A673 (cell line): ENCODE data around the gene TMEM40. TPM values are rescaled to one million over a fixed set of nuclear protein-coding genes. Genes with fewer than 3 reads are reported as not detected.
"Not testable (repeated sequence)": the region's sequence is repeated elsewhere in the genome, so short reads cannot be mapped to it uniquely, and the experiment has no call there.

Experiments used
- BruUV-seq: library from RNA; stranded (reverse); fragments of 400-500 nt; replicated peaks from 2 replicates; lab custom pipeline; 2021; lab: Mats Ljungman, UMichigan
- CTCF ChIA-PET: fragments of 300-600 bp; sonication (Branson Sonifier 250); formaldehyde crosslinking; loops from one replicate; lab custom pipeline; 2022; ENCODE audit warnings: antibody characterized with exemption; lab: Charles Lee
- POLR2A ChIA-PET: fragments of 300-600 bp; sonication (Branson Sonifier 250); formaldehyde crosslinking; loops from one replicate; lab custom pipeline; 2022; ENCODE audit warnings: antibody characterized with exemption; ENCODE audit not compliant: low non-redundant PET; lab: Charles Lee
- DNase-seq: peaks from one replicate; pipeline ENCODE4 v3.0.0-alpha.2; 2015; ENCODE audit warnings: low spot score
- H3K27ac ChIP-seq: fragments of 200-600 bp; sonication (generic); 2 replicates; pipeline ENCODE4 v1.5.1; 2016; ENCODE audit warnings: mixed run types, low read depth, mild to moderate bottlenecking, mixed read lengths, antibody characterized with exemption, low read length; ENCODE audit not compliant: poor library complexity, severe bottlenecking
- H3K27me3 ChIP-seq: fragments of 200-600 bp; sonication (generic); replicated peaks from 2 replicates; pipeline ENCODE4 v1.6.1; 2017; ENCODE audit warnings: mixed run types, low read depth, mild to moderate bottlenecking, mixed read lengths, antibody characterized with exemption, low read length; ENCODE audit not compliant: insufficient read depth, poor library complexity
- H3K36me3 ChIP-seq: fragments of 200-600 bp; sonication (generic); 2 replicates; pipeline ENCODE4 v1.6.1; 2016; ENCODE audit warnings: mixed run types, mild to moderate bottlenecking, mixed read lengths, antibody characterized with exemption, low read length; ENCODE audit not compliant: insufficient read depth, poor library complexity, severe bottlenecking
- H3K4me1 ChIP-seq: fragments of 200-600 bp; sonication (generic); 2 replicates; pipeline ENCODE4 v1.6.1; 2017; ENCODE audit warnings: mixed run types, mild to moderate bottlenecking, mixed read lengths, antibody characterized with exemption, low read length; ENCODE audit not compliant: insufficient read depth, poor library complexity, severe bottlenecking
- H3K4me3 ChIP-seq: fragments of 200-600 bp; sonication (generic); 2 replicates; pipeline ENCODE4 v1.5.1; 2016; ENCODE audit warnings: low read depth, mixed run types, mild to moderate bottlenecking, mixed read lengths, low read length; ENCODE audit not compliant: poor library complexity, severe bottlenecking
- H3K9me3 ChIP-seq: fragments of 200-600 bp; sonication (generic); 2 replicates; pipeline ENCODE4 v1.6.1; 2016; ENCODE audit warnings: mixed run types, low read depth, mild to moderate bottlenecking, mixed read lengths, antibody characterized with exemption, low read length; ENCODE audit not compliant: poor library complexity, severe bottlenecking
- EZH2 ChIP-seq: fragments of 200-600 bp; sonication (generic); IDR thresholded peaks from 2 replicates; pipeline ENCODE4 v1.6.1; 2017; ENCODE audit warnings: borderline replicate concordance, low read depth, mild to moderate bottlenecking, mixed read lengths, antibody characterized with exemption, low read length; ENCODE audit not compliant: poor library complexity, severe bottlenecking
- intact Hi-C: fragments of 100-400 bp; cut with micrococcal nuclease; formaldehyde crosslinking; loops from one replicate; pipeline ENCODE4 v1.10.0; 2022; ENCODE audit not compliant: unreplicated experiment
- total RNA-seq: library from RNA; stranded (reverse); gene quantifications from 2 replicates; pipeline ENCODE4 v1.2.3, GENCODE V29; 2021
- TF ChIP-seq, protein P1 (sequence below): fragments of 300-800, 200-600 bp; sonication (generic); conservative IDR thresholded peaks from 2 replicates; pipeline ENCODE4 v1.5.1; 2017; ENCODE audit warnings: low read depth, mild to moderate bottlenecking, antibody characterized with exemption, low read length, moderate library complexity, mixed read lengths

TMEM40 gene
- total RNA-seq, 1 experiment from 2014 or later, result not detected

- Histone ChIP-seq H3K4me3 (no peak overlapping the region), H3K27me3 (no peaks in the 10 kb centered on the region), H3K9me3 (no peaks in the 10 kb centered on the region), H3K4me1 (no peaks in the 10 kb centered on the region), H3K36me3 (no peaks in the 10 kb centered on the region), H3K27ac (no peak overlapping the region)
- BruUV-seq, result no TSS peak
- ChIA-PET CTCF (no interaction called here), POLR2A (interaction anchor here (0.6 kb wide), 1 partner anchor 109 kb away, joined by 4 read pairs; no protein-coding TSS in a partner anchor)
- intact Hi-C loops, result no loop called here
- DNase-seq, result peak; percentile 12
- TF ChIP-seq, protein P1, sequence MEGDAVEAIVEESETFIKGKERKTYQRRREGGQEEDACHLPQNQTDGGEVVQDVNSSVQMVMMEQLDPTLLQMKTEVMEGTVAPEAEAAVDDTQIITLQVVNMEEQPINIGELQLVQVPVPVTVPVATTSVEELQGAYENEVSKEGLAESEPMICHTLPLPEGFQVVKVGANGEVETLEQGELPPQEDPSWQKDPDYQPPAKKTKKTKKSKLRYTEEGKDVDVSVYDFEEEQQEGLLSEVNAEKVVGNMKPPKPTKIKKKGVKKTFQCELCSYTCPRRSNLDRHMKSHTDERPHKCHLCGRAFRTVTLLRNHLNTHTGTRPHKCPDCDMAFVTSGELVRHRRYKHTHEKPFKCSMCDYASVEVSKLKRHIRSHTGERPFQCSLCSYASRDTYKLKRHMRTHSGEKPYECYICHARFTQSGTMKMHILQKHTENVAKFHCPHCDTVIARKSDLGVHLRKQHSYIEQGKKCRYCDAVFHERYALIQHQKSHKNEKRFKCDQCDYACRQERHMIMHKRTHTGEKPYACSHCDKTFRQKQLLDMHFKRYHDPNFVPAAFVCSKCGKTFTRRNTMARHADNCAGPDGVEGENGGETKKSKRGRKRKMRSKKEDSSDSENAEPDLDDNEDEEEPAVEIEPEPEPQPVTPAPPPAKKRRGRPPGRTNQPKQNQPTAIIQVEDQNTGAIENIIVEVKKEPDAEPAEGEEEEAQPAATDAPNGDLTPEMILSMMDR, result no peak
- no peak for TF ChIP-seq EZH2
These were observed 34.3 kb downstream of the TMEM40 start for GRCh38 chr3:12724794-12725193.

DNA sequence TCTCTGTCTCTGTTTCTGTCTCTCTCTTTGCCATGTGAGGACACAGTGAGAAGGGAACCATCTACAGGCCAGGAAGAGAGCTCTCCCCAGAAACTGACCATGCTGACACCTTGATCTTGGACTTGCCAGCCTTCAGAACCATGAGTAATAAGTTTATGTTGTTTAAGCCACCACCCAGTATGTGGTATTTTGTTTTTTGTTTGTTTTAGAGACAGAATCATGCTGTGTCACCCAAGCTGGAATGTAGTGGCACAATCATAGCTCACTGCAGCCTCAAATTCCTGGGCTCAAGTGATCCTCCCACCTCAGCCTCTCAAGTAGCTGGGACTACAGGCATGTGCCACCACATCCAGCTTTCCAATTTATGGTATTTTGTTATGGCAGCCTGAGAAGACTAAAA is 35.7 kb downstream of the TMEM40 start:
- CTCF ChIA-PET, BruUV-seq, DNase-seq: not testable (repeated sequence)

GRCh38 chr3:12722226-12722625 is 36.8 kb downstream of the TMEM40 start:
- BruUV-seq, result no TSS peak
- no peak for TF ChIP-seq EZH2
- Histone ChIP-seq H3K27ac (no peak overlapping the region), H3K27me3 (no peaks in the 10 kb centered on the region), H3K4me1 (no peaks in the 10 kb centered on the region), H3K4me3 (no peak overlapping the region), H3K36me3 (no peaks in the 10 kb centered on the region), H3K9me3 (no peaks in the 10 kb centered on the region)
- DNase-seq, result no peak
- intact Hi-C loops, result no loop called here
- ChIA-PET CTCF (no interaction called here), POLR2A (no interaction called here)

More for the DNA sequence above, 35.7 kb downstream of the TMEM40 start:
- H3K4me3 ChIP-seq, intact Hi-C loops, H3K9me3 ChIP-seq, H3K27me3 ChIP-seq, POLR2A ChIA-PET, H3K4me1 ChIP-seq, H3K36me3 ChIP-seq, H3K27ac ChIP-seq: not testable (repeated sequence)

DNA sequence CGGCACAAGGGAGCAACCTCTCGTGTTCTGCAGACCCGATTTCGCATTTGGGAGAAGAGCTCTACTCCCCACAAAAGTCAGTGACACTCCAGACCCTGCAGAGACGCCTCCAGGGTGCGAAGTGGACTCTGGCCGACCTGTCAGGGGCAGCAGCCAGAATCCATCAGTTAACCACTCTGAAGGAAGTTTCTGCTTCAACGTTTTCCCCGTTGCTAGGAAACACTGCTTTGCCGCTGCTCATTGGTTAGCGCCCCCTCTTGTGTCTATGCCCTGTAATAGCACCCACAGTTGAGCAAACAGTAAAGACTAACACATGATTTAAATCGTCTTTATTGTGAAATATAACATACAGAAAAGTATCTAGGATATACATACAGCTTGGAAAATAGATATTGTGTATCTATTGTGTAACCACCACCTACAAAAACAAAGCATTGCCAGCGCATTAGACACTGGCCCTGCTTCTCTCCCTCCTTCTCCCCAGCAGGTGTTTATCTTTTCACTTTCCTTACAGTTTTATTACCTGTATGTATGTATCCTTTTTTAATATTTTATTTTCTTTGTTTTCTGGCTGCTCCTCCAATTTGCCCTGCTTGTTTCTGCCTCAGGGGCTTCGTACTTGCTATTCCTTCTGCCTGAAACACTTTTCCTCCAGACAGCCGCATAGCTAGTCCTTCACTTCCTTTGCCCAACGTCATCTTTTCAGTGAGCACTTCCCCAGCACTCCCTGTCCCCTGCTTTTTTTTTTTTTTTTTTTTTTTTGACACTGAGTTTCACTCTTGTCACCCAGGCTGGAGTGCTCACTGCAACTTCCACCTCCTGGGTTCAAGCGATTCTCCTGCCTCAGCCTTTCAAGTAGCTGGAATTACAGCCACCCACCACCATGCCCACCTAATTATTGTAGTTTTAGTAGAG is 38.8 kb downstream of the TMEM40 start:
- no TSS peak for BruUV-seq
- H3K4me3 ChIP-seq, result peak overlapping the region; percentile 23
- peak; percentile 84 for DNase-seq
- CTCF ChIA-PET, result interaction anchor here (0.6 kb wide), 1 partner anchor 497 kb away, joined by 7 read pairs; no protein-coding TSS in a partner anchor
- no peak overlapping the region for H3K27ac ChIP-seq
- no peak for TF ChIP-seq EZH2
- TF ChIP-seq, protein P1, result peak; percentile 94
- no peaks in the 10 kb centered on the region for H3K9me3 ChIP-seq
- H3K4me1 ChIP-seq, result no peaks in the 10 kb centered on the region
- H3K27me3 ChIP-seq, result no peaks in the 10 kb centered on the region
- no peaks in the 10 kb centered on the region for H3K36me3 ChIP-seq
- intact Hi-C loops, result no loop called here
- POLR2A ChIA-PET, result no interaction called here
